ENCODE measurements around the gene CLDN3.
"Not testable (repeated sequence)": the region's sequence is repeated elsewhere in the genome, so short reads cannot be mapped to it uniquely, and the experiment has no call there.

The CLDN3 gene, protein sequence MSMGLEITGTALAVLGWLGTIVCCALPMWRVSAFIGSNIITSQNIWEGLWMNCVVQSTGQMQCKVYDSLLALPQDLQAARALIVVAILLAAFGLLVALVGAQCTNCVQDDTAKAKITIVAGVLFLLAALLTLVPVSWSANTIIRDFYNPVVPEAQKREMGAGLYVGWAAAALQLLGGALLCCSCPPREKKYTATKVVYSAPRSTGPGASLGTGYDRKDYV

DNA sequence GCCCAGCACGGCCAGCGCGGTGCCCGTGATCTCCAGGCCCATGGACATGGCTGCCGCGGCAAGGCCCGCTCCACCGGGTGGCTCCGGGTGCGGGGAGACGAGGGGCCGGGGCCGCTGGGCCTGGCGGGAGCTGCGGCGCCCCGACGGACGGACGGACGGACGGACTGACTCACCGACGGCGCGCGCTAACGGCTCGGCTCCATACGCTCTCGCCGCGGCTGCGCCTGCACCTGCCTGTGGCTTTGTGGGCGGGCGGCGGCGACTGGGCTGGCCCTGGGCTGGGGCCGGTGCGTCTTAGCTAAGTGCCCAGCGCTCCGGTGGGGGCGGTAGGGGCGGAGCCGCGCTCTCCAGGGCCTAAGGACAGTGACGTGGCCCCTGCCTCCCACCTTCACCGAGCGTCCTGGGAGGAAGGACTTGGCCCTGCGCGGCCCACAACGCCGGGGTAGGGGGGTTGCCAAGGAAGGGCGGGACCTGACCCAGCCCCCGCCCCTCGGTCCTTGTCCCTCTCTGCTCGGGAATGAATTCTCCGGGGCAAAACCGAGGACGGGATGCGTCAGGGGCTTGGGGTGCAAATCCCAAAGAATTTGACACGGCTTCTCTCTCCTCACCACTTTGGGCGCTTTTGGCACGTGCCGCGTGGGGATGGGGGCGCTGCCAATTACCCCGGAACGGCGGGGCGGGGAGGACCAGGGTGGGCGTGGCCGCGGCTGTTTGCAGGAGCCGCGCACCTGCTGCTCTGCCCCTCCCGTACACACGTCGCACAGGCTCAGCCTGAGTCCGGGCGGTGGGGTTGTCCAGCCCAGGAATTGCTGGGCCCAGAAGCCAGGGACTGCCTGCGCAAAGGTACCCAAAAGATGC, at the start of gene CLDN3:
TSS of gene CLDN3 (minus strand) at position 269 of the 858 bp plus-strand sequence. CDS start at position 48, 221 bp downstream.
- H3K4me1 Mint-ChIP-seq (ENCODE audit: low read depth): peaks cover 12% of the 10 kb centered on the region
- H3K4me3 Mint-ChIP-seq: no peak within 1 kb of the TSS
- DNase-seq: peak; percentile 41

DNA sequence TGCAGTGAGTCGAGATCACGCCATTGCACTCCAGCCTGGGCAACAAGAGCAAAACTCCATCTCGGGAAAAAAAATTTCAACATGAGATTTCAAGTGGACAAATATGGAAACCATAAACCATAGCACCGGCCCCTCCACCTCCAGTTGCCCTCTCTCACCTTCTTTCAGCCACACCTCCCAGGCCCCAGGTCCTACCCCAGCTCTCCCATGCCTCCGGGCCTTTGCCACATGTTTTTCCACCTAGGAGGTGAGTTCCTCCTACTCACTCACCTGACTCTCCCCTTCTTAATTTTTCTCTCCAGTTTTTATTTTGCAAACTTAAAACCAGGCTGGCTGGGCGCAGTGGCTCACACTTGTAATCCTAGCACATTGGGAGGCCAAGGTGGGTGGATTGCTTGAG, 47.1 kb upstream of the CLDN3 start:
- Mint-ChIP-seq H3K27me3 (peaks cover 20% of the 10 kb centered on the region), H3K36me3 (ENCODE audit: low read depth) (no peaks in the 10 kb centered on the region), H3K4me3 (no peak overlapping the region), H3K27ac (no peak overlapping the region), H3K9me3 (peaks cover 2% of the 10 kb centered on the region), H3K4me1 (ENCODE audit: low read depth) (no peaks in the 10 kb centered on the region)
- no peak for DNase-seq

More for the DNA sequence above, at the start of gene CLDN3:
- no peaks in the 10 kb centered on the region for H3K9me3 Mint-ChIP-seq
- peaks cover 61% of the 10 kb centered on the region for H3K27me3 Mint-ChIP-seq
- H3K36me3 Mint-ChIP-seq (ENCODE audit: low read depth): no peaks in the 10 kb centered on the region
- H3K27ac Mint-ChIP-seq: no peak within 1 kb of the TSS

DNA sequence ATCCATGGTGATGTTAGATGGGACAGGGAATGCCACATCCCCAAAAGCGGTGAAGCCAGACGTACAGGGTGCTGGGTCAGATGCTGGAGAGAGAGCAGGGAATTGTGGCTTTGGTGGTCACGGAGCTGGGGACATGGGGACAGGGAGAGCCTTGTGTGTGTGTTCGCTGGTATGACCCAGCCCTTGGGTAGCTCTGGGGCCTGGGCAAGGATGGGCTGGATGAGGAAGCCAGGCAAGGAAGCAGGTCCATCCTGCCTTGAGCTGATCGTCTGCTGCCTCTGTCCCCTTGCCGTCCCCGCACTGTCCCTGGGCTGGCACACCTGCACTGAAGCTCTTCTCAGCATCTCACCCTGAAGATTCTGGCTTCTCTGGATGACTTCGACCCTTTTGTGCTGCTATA, 45.4 kb upstream of the CLDN3 start:
- no peak overlapping the region for H3K27ac Mint-ChIP-seq
- no peaks in the 10 kb centered on the region for H3K4me1 Mint-ChIP-seq (ENCODE audit: low read depth)
- H3K9me3 Mint-ChIP-seq: peaks cover 2% of the 10 kb centered on the region
- no peaks in the 10 kb centered on the region for H3K36me3 Mint-ChIP-seq (ENCODE audit: low read depth)
- no peak overlapping the region for H3K4me3 Mint-ChIP-seq
- H3K27me3 Mint-ChIP-seq: peaks cover 21% of the 10 kb centered on the region
- DNase-seq: no peak

DNA sequence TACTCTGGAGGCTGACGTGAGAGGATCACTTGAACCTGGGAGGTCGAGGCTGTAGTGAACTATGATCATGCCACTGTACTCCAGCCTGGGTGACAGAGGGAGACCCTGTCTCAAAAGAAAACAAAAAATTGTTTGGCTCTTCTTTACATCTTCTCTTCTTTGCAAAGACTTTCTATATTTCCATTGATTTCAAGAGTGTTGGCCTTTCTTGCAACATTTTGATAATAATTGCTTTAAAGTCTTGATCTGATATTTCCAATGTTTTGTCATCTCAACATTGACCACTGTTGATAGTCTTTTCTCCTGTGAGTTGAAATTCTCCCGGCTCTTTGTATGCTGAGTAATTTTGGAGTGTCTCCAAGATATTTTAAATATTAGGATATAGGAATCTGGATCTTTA, 42.9 kb upstream of the CLDN3 start:
- H3K27ac Mint-ChIP-seq: no peak overlapping the region
- no peaks in the 10 kb centered on the region for H3K36me3 Mint-ChIP-seq (ENCODE audit: low read depth)
- no peak overlapping the region for H3K4me3 Mint-ChIP-seq

DNA sequence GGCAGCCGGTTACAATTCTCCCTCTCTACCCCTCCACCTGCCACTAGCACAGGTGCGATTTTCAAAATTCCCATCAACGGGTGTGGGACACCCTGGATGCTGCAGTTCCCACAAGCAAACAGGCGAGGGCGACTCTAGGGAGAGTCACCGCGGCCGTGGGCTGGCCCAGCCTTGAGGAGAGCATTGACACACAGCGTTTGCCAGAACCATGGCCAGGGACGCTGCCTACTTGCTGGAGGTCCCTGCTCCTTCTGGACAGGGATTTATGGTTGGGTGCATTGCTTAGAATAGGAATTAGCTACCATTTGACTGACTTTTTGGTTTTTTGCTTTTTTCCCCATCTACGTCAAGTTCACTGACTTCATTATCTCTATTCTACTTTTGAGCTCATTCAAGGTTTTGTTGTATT, 41.7 kb upstream of the CLDN3 start:
- Mint-ChIP-seq H3K4me3 (no peak overlapping the region), H3K9me3 (peaks cover 2% of the 10 kb centered on the region), H3K27me3 (peaks cover 21% of the 10 kb centered on the region), H3K27ac (no peak overlapping the region), H3K36me3 (ENCODE audit: low read depth) (no peaks in the 10 kb centered on the region), H3K4me1 (ENCODE audit: low read depth) (no peaks in the 10 kb centered on the region)
- peak; percentile 71 for DNase-seq

More for the DNA sequence above, 42.9 kb upstream of the CLDN3 start:
- Mint-ChIP-seq H3K9me3 (peaks cover 2% of the 10 kb centered on the region), H3K27me3 (peaks cover 21% of the 10 kb centered on the region), H3K4me1 (ENCODE audit: low read depth) (no peaks in the 10 kb centered on the region)
- DNase-seq: no peak

DNA sequence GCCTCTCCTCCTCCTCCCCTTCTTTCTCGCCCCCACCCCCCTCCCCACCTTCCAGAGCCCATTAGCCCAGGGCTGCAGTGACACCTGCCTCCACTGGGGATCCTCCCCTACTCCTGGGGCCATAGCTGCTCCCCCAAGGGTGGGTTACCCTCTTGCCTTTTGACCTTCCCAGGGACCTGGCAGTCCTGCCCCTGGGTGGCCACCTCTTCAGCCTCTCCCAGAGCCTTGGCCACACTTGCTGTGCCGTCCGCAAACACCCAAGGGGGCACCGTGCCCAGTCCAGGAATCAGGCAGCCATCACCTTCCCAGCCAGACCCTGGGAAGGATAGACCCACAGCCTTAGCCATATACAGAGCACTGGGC, 40.9 kb upstream of the CLDN3 start:
- peaks cover 2% of the 10 kb centered on the region for H3K9me3 Mint-ChIP-seq
- H3K27me3 Mint-ChIP-seq: peaks cover 21% of the 10 kb centered on the region
- no peak overlapping the region for H3K4me3 Mint-ChIP-seq
- no peaks in the 10 kb centered on the region for H3K4me1 Mint-ChIP-seq (ENCODE audit: low read depth)
- H3K36me3 Mint-ChIP-seq (ENCODE audit: low read depth): no peaks in the 10 kb centered on the region
- no peak overlapping the region for H3K27ac Mint-ChIP-seq
- no peak for DNase-seq

DNA sequence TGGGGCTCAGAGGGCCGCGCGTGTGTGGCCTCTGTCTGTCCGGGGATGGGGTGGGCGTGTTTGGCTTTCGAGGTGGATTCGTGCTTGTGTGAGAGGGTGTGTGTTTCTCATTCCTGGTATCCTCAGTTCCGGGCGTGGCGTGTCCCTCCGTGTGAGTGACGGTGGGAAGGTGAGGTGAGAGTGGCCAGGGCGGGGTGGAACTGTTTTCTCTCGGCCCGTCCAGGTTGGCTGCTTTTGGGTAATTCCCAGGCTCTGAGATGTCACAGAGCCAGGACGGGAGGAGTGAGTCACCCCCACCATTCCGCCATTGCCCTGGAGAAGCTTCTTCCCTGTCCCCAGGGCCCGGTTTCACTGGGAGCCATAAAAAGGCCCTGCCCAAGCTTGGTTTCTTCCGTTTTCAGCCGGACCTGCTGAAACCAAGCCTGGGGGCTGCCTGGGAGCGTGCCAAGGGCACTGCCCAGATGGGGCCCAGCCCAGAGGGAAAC, 39.4 kb upstream of the CLDN3 start:
- no peak for DNase-seq
- H3K4me1 Mint-ChIP-seq (ENCODE audit: low read depth): no peaks in the 10 kb centered on the region
- H3K9me3 Mint-ChIP-seq: peaks cover 2% of the 10 kb centered on the region
- H3K27ac Mint-ChIP-seq: no peak overlapping the region
- H3K4me3 Mint-ChIP-seq: no peak overlapping the region
- no peaks in the 10 kb centered on the region for H3K36me3 Mint-ChIP-seq (ENCODE audit: low read depth)
- H3K27me3 Mint-ChIP-seq: peaks cover 13% of the 10 kb centered on the region

DNA sequence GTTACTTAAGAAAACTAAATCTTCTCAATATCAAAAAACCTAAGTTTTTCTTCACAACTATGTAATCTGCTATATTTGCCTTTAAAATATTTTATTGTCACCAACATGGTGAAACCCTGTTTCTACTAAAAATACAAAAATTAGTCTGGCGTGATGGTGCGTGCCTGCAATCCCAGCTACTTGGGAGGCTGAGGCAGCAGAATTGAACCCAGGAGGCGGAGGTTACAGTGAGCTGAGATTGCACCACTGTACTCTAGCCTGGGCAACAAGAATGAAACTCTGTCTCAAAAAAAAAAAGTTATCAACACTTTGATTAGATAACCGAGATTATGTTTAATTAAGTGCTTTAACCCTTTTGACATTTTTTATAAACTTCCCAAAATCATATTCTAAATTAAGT, 32.4 kb upstream of the CLDN3 start:
- Mint-ChIP-seq H3K9me3 (no peaks in the 10 kb centered on the region), H3K27me3 (no peaks in the 10 kb centered on the region), H3K27ac (no peak overlapping the region), H3K4me3 (no peak overlapping the region), H3K36me3 (ENCODE audit: low read depth) (no peaks in the 10 kb centered on the region), H3K4me1 (ENCODE audit: low read depth) (no peaks in the 10 kb centered on the region)
- no peak for DNase-seq

DNA sequence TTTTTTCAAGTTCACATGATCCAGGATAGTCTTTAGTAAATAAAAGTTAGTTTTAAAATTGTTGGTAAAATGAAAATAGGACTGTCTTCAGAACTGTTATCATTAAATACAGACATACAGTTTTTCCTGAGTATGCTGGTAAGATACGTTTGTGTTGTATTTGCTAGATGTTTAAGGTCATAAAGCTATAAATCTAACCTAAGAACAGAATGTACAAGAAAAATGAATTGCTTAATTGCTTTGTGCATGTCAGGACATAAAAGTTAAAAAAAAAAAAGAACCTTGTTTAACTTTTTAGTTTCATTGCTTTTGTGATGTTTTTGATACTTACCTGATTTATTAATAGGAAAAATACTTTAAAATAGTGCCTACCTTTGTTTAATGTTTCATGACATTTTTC, 31.5 kb upstream of the CLDN3 start:
- Mint-ChIP-seq H3K27me3 (no peaks in the 10 kb centered on the region), H3K9me3 (no peaks in the 10 kb centered on the region), H3K27ac (no peak overlapping the region), H3K36me3 (ENCODE audit: low read depth) (no peaks in the 10 kb centered on the region), H3K4me1 (ENCODE audit: low read depth) (no peaks in the 10 kb centered on the region), H3K4me3 (no peak overlapping the region)
- no peak for DNase-seq

DNA sequence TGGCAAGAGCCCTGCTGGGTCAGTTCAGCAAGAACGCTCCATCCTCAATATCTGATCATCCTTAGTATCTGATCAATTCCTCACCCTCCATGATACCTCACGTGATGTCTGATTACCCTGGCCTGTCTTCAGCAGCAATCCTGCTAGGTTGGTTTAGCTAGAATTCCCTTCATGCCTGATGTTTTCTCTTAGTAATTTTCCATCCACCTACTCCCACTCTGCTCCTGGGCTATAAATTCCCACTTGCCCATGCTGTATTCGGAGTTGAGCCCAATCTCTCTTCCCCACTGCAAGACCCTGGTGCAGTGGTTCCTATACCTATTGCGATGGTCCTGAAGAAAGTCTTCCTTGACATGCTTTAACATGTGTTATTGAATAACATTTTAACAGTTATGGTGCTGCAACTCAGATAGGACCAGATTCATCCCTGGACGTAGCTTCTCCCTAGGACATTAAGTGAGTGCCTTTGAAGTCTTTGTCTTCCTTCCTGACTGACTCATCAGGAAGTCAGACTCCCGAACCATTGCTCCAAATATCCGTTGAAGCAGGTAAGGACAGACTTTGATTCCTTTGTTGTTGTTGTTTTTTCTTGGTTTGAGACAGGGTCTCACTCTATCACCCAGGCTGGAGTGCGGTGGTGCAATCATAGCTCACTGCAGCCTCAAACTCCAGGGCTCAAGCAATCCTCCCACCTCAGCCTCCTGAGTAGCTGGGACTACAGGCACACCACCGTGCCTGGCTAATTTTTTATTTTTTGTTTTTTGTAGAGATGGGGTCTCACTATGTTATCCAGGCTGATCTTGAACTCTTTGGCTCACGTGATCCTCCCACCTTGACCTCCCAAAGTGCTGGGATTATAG, 29.4 kb upstream of the CLDN3 start:
- peaks cover 8% of the 10 kb centered on the region for H3K27me3 Mint-ChIP-seq
- H3K36me3 Mint-ChIP-seq (ENCODE audit: low read depth): no peaks in the 10 kb centered on the region
- no peaks in the 10 kb centered on the region for H3K9me3 Mint-ChIP-seq
- no peak for DNase-seq
- H3K27ac Mint-ChIP-seq: no peak overlapping the region
- no peak overlapping the region for H3K4me3 Mint-ChIP-seq
- no peaks in the 10 kb centered on the region for H3K4me1 Mint-ChIP-seq (ENCODE audit: low read depth)

DNA sequence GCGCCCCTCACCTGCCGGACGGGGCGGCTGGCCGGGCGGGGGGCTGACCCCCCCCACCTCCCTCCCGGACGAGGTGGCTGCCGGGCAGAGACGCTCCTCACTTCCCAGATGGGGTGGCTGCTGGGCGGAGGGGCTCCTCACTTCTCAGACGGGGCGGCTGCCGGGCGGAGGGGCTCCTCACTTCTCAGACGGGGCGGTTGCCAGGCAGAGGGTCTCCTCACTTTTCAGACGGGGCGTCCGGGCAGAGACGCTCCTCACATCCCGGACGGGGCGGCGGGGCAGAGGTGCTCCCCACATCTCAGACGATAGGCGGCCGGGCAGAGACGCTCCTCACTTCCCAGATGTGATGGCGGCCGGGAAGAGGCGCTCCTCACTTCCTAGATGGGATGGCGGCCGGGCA, 27.1 kb upstream of the CLDN3 start:
- not testable (repeated sequence) for H3K4me3 Mint-ChIP-seq; H3K27ac Mint-ChIP-seq; H3K4me1 Mint-ChIP-seq (ENCODE audit: low read depth); H3K9me3 Mint-ChIP-seq; H3K36me3 Mint-ChIP-seq (ENCODE audit: low read depth); DNase-seq
- peaks cover 11% of the 10 kb centered on the region for H3K27me3 Mint-ChIP-seq

DNA sequence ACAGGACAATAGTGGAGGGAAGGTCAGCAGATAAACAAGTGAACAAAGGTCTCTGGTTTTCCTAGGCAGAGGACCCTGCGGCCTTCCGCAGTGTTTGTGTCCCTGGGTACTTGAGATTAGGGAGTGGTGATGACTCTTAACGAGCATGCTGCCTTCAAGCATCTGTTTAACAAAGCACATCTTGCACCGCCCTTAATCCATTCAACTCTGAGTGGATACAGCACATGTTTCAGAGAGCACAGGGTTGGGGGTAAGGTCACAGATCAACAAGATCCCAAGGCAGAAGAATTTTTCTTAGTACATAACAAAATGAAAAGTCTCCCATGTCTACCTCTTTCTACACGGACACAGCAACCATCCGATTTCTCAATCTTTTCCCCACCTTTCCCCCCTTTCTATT, 26.6 kb upstream of the CLDN3 start:
- H3K4me1 Mint-ChIP-seq (ENCODE audit: low read depth); H3K9me3 Mint-ChIP-seq; H3K4me3 Mint-ChIP-seq; DNase-seq; H3K27ac Mint-ChIP-seq; H3K36me3 Mint-ChIP-seq (ENCODE audit: low read depth): not testable (repeated sequence)
- peaks cover 14% of the 10 kb centered on the region for H3K27me3 Mint-ChIP-seq

DNA sequence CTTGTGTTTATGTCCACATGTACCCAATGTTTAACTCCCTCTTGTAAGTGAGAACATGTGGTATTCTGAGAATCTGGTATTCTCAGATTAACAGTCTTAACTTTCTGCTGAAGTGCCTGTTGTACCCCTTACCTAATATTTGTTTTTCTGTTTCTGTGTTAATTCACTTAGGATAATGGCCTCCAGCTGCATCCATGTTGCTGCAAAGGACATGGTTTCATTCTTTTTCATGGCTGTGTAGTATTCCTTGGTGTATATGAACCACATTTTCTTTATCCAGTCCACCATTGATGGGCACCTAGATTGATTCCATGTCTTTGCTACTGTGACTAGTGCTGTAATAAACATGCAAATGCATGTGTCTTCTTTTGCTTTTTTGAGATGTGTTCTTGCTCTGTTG, 25.1 kb upstream of the CLDN3 start:
- DNase-seq; H3K4me1 Mint-ChIP-seq (ENCODE audit: low read depth); H3K9me3 Mint-ChIP-seq; H3K36me3 Mint-ChIP-seq (ENCODE audit: low read depth); H3K27ac Mint-ChIP-seq; H3K4me3 Mint-ChIP-seq: not testable (repeated sequence)
- H3K27me3 Mint-ChIP-seq: peaks cover 14% of the 10 kb centered on the region

DNA sequence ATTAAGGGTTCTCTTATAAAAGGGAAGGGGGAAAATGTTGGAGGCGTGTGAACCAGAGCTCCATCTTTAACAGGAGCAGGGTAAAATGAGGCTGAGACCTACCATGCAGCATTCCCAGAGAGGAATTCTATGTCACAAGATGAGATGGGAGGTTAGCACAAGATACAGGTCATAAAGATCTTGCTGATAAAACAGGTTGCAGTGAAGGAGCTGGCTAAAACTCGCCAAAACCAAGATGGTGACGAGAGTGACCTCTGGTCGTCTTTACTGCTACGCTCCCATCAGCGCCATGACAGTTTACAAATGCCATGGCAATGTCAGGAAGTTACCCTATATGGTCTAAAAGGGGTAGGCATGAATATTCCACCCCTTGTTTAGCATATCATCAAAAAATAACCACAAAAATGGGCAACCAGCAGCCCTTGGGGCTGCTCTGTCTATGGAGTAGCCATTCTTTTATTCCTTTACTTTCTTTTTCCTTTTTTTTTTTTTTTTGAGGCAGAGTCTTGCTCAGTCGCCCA, 21.2 kb upstream of the CLDN3 start:
- not testable (repeated sequence) for H3K9me3 Mint-ChIP-seq; H3K4me3 Mint-ChIP-seq; H3K27ac Mint-ChIP-seq; DNase-seq; H3K4me1 Mint-ChIP-seq (ENCODE audit: low read depth); H3K36me3 Mint-ChIP-seq (ENCODE audit: low read depth)
- H3K27me3 Mint-ChIP-seq: peaks cover 14% of the 10 kb centered on the region
